ENCODE data around the gene PRKN. TPM values are rescaled to one million over a fixed set of nuclear protein-coding genes. Genes with fewer than 3 reads are reported as not detected.

PRKN gene
- total RNA-seq, 1 donor from 2014 or later = 1.3 TPM

DNA sequence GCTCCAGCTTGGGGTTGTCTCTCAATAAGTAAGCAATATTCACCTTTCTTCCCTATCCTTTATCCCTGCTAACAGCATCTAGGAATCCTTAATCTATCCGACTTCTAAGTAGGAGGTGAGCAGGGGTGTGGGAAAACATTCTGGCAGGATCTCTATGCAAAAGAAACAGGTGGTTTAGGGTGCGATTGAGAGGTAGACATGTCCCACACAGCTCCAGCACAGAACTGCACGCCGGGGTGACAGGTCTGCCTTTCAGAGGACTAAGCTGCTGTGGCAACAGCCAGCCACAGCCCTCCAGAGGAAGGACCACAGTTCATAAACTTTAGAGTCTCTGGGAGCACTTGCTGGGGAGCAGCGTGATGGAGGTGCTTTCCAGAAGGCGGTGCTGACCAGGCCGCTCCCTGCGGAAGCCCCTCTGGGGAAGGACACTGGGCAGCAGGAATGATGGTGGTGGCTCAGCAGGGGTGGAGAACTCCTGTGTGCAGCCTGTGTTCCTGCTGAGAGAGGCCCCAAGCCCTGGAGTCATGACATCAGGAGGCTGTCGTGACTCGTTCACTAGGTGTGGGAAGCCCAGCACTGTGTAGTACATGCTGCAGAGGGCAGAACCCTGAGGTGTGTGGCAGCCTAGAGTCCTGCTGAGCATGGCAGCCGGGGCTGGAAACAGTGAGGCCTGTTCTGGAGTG, 509.6 kb downstream of the PRKN start:
- no peaks in the 10 kb centered on the region for H3K79me2 ChIP-seq (ENCODE audit: insufficient read depth, low read length)
- H3K27ac Mint-ChIP-seq (ENCODE audit: unreplicated experiment) = no peak overlapping the region
- H3K36me3 ChIP-seq (ENCODE audit: insufficient read depth, low read length) = no peaks in the 10 kb centered on the region
- H3K36me3 Mint-ChIP-seq (ENCODE audit: low read depth, unreplicated experiment) = no peaks in the 10 kb centered on the region
- H3K4me1 ChIP-seq (ENCODE audit: insufficient read depth, low read length) = no peaks in the 10 kb centered on the region
- no peaks in the 10 kb centered on the region for H3K27me3 Mint-ChIP-seq (ENCODE audit: low read depth, unreplicated experiment)
- TF ChIP-seq, protein P1, sequence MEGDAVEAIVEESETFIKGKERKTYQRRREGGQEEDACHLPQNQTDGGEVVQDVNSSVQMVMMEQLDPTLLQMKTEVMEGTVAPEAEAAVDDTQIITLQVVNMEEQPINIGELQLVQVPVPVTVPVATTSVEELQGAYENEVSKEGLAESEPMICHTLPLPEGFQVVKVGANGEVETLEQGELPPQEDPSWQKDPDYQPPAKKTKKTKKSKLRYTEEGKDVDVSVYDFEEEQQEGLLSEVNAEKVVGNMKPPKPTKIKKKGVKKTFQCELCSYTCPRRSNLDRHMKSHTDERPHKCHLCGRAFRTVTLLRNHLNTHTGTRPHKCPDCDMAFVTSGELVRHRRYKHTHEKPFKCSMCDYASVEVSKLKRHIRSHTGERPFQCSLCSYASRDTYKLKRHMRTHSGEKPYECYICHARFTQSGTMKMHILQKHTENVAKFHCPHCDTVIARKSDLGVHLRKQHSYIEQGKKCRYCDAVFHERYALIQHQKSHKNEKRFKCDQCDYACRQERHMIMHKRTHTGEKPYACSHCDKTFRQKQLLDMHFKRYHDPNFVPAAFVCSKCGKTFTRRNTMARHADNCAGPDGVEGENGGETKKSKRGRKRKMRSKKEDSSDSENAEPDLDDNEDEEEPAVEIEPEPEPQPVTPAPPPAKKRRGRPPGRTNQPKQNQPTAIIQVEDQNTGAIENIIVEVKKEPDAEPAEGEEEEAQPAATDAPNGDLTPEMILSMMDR (IDR thresholded peaks at IDR 0.05; ENCODE audit: insufficient read depth, low read depth, low read length) = no peak
- no peak for TF ChIP-seq EZH2 (IDR thresholded peaks at IDR 0.05; ENCODE audit: insufficient read depth, low read length)
- H3K4me2 ChIP-seq (ENCODE audit: low read length) = no peak overlapping the region
- no peaks in the 10 kb centered on the region for H3K27me3 ChIP-seq (ENCODE audit: insufficient read depth, low read length)
- no peak overlapping the region for H3K9ac ChIP-seq (ENCODE audit: low read length)
- no peaks in the 10 kb centered on the region for H3K9me3 Mint-ChIP-seq (ENCODE audit: unreplicated experiment)
- FAIRE-seq (no peak), DNase-seq (ENCODE audit: low read depth) (no peak)
- H4K20me1 ChIP-seq (ENCODE audit: insufficient read depth, low read length) = no peaks in the 10 kb centered on the region
- no peak overlapping the region for H2AFZ ChIP-seq (ENCODE audit: low read depth, low read length)
- H3K4me3 ChIP-seq (ENCODE audit: insufficient read depth, low read depth, low read length) = no peak overlapping the region
- no peak overlapping the region for H3K4me3 Mint-ChIP-seq (ENCODE audit: unreplicated experiment)
- H3K27ac ChIP-seq (ENCODE audit: low read depth, low read length) = no peak overlapping the region
- no peaks in the 10 kb centered on the region for H3K9me3 ChIP-seq (ENCODE audit: insufficient read depth, low read depth, low read length)
- H3K4me1 Mint-ChIP-seq (ENCODE audit: low read depth, unreplicated experiment) = no peaks in the 10 kb centered on the region

DNA sequence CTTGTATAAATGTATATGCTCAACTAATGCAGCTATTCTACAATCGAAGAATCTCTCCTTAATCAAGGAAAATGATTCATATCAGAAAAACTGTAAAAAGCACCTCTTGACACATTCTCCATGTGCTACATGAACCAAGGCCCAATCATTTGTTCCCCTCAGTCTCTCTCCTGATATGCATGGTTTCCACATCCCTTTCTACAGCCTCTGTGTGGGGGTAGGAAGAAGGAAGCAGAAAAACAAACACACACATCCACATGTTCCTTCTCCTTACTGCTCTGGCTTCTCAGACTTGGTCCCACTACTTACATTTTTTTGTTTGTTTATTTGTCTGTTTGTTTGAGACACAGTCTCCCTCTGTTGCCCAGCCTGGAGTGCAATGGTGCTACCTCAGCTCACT, 510.5 kb downstream of the PRKN start:
- H3K4me1 Mint-ChIP-seq (ENCODE audit: low read depth, unreplicated experiment) = no peaks in the 10 kb centered on the region
- H3K27ac Mint-ChIP-seq (ENCODE audit: unreplicated experiment) = no peak overlapping the region
- H3K36me3 Mint-ChIP-seq (ENCODE audit: low read depth, unreplicated experiment) = no peaks in the 10 kb centered on the region
- no peak overlapping the region for H3K4me2 ChIP-seq (ENCODE audit: low read length)
- no peaks in the 10 kb centered on the region for H3K9me3 Mint-ChIP-seq (ENCODE audit: unreplicated experiment)
- no peaks in the 10 kb centered on the region for H3K9me3 ChIP-seq (ENCODE audit: insufficient read depth, low read depth, low read length)
- no peak overlapping the region for H3K27ac ChIP-seq (ENCODE audit: low read depth, low read length)
- H4K20me1 ChIP-seq (ENCODE audit: insufficient read depth, low read length) = no peaks in the 10 kb centered on the region
- H3K27me3 Mint-ChIP-seq (ENCODE audit: low read depth, unreplicated experiment) = no peaks in the 10 kb centered on the region
- no peak overlapping the region for H3K9ac ChIP-seq (ENCODE audit: low read length)
- no peak overlapping the region for H3K4me3 ChIP-seq (ENCODE audit: insufficient read depth, low read depth, low read length)
- DNase-seq (ENCODE audit: low read depth) (no peak), FAIRE-seq (no peak)
- no peak for TF ChIP-seq EZH2 (IDR thresholded peaks at IDR 0.05; ENCODE audit: insufficient read depth, low read length)
- TF ChIP-seq, protein P1 (IDR thresholded peaks at IDR 0.05; ENCODE audit: insufficient read depth, low read depth, low read length) = no peak
- no peaks in the 10 kb centered on the region for H3K36me3 ChIP-seq (ENCODE audit: insufficient read depth, low read length)
- no peak overlapping the region for H3K4me3 Mint-ChIP-seq (ENCODE audit: unreplicated experiment)
- H3K79me2 ChIP-seq (ENCODE audit: insufficient read depth, low read length) = no peaks in the 10 kb centered on the region
- H3K27me3 ChIP-seq (ENCODE audit: insufficient read depth, low read length) = no peaks in the 10 kb centered on the region
- H2AFZ ChIP-seq (ENCODE audit: low read depth, low read length) = no peak overlapping the region
- H3K4me1 ChIP-seq (ENCODE audit: insufficient read depth, low read length) = no peaks in the 10 kb centered on the region

- Histone ChIP-seq H3K27ac (ENCODE audit: low read depth, low read length) (no peak overlapping the region), H3K4me3 (ENCODE audit: insufficient read depth, low read depth, low read length) (no peak overlapping the region), H3K79me2 (ENCODE audit: insufficient read depth, low read length) (no peaks in the 10 kb centered on the region), H3K4me2 (ENCODE audit: low read length) (no peak overlapping the region), H3K9me3 (ENCODE audit: insufficient read depth, low read depth, low read length) (no peaks in the 10 kb centered on the region), H3K9ac (ENCODE audit: low read length) (no peak overlapping the region), H3K27me3 (ENCODE audit: insufficient read depth, low read length) (no peaks in the 10 kb centered on the region), H4K20me1 (ENCODE audit: insufficient read depth, low read length) (no peaks in the 10 kb centered on the region), H3K36me3 (ENCODE audit: insufficient read depth, low read length) (no peaks in the 10 kb centered on the region), H2AFZ (ENCODE audit: low read depth, low read length) (no peak overlapping the region), H3K4me1 (ENCODE audit: insufficient read depth, low read length) (no peaks in the 10 kb centered on the region)
- H3K4me3 Mint-ChIP-seq (ENCODE audit: unreplicated experiment) = no peak overlapping the region
- no peaks in the 10 kb centered on the region for H3K4me1 Mint-ChIP-seq (ENCODE audit: low read depth, unreplicated experiment)
- H3K27me3 Mint-ChIP-seq (ENCODE audit: low read depth, unreplicated experiment) = no peaks in the 10 kb centered on the region
- H3K27ac Mint-ChIP-seq (ENCODE audit: unreplicated experiment) = no peak overlapping the region
- H3K9me3 Mint-ChIP-seq (ENCODE audit: unreplicated experiment) = peaks cover 7% of the 10 kb centered on the region
- FAIRE-seq (no peak), DNase-seq (ENCODE audit: low read depth) (no peak)
- no peaks in the 10 kb centered on the region for H3K36me3 Mint-ChIP-seq (ENCODE audit: low read depth, unreplicated experiment)
- TF ChIP-seq, protein P1 (IDR thresholded peaks at IDR 0.05; ENCODE audit: insufficient read depth, low read depth, low read length) = no peak
- TF ChIP-seq EZH2 (IDR thresholded peaks at IDR 0.05; ENCODE audit: insufficient read depth, low read length) = no peak
These were observed 515.8 kb downstream of the PRKN start for GRCh38 chr6:162211777-162212176.
